ENCODE results near the gene CXCL1. TPM values are rescaled to one million over a fixed set of nuclear protein-coding genes. Genes with fewer than 3 reads are reported as not detected.

The CXCL1 gene
- total RNA-seq, 1 donor from 2014 or later: 2.7 TPM

DNA sequence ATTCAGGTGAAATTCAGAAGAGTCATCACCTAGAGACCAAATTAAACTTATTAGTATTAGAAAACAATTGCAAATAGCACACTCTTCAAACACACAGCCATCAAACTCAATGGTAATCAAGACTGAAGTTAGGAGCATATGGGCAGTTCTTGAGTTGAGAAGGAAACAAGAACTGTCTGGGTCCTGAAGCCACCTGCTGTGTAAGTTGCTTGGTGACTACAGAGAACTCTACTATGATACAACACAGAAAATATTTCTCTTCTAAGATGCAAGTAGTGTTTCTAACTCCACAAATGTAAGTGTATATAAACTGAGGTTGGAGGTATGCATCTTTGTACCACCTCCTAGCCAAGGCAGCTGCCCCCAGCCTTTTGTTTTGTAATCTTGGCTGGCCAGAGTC is 16.4 kb upstream of the CXCL1 start:
- Mint-ChIP-seq H3K27me3 (peaks cover 24% of the 10 kb centered on the region), H3K36me3 (ENCODE audit: insufficient read depth) (no peaks in the 10 kb centered on the region), H3K27ac (no peak overlapping the region), H3K9me3 (ENCODE audit: low read depth) (no peaks in the 10 kb centered on the region), H3K4me3 (ENCODE audit: low read depth) (no peak overlapping the region), H3K4me1 (ENCODE audit: low read depth) (no peaks in the 10 kb centered on the region)
- no peak for DNase-seq (ENCODE audit: low spot score, unreplicated experiment)
- no peak for TF ChIP-seq CTCF (IDR thresholded peaks at IDR 0.05; ENCODE audit: unreplicated experiment)

- no peaks in the 10 kb centered on the region for H3K9me3 Mint-ChIP-seq (ENCODE audit: low read depth)
- H3K27ac Mint-ChIP-seq: no peak within 1 kb of the TSS
- H3K36me3 Mint-ChIP-seq (ENCODE audit: insufficient read depth): no peaks in the 10 kb centered on the region
- peaks cover 24% of the 10 kb centered on the region for H3K27me3 Mint-ChIP-seq
- TF ChIP-seq CTCF (IDR thresholded peaks at IDR 0.05; ENCODE audit: unreplicated experiment): peak; percentile 34
- no peaks in the 10 kb centered on the region for H3K4me1 Mint-ChIP-seq (ENCODE audit: low read depth)
- DNase-seq (ENCODE audit: low spot score, unreplicated experiment): peak; percentile 22
- H3K4me3 Mint-ChIP-seq (ENCODE audit: low read depth): no peak within 1 kb of the TSS
These were observed 15.9 kb upstream of the CXCL1 start, which contains the start of gene PF4V1 for GRCh38 chr4:73853246-73853704. Gene PF4V1 (plus strand): TSS chr4:73853296. CDS start chr4:73853363, 67 bp downstream.

DNA sequence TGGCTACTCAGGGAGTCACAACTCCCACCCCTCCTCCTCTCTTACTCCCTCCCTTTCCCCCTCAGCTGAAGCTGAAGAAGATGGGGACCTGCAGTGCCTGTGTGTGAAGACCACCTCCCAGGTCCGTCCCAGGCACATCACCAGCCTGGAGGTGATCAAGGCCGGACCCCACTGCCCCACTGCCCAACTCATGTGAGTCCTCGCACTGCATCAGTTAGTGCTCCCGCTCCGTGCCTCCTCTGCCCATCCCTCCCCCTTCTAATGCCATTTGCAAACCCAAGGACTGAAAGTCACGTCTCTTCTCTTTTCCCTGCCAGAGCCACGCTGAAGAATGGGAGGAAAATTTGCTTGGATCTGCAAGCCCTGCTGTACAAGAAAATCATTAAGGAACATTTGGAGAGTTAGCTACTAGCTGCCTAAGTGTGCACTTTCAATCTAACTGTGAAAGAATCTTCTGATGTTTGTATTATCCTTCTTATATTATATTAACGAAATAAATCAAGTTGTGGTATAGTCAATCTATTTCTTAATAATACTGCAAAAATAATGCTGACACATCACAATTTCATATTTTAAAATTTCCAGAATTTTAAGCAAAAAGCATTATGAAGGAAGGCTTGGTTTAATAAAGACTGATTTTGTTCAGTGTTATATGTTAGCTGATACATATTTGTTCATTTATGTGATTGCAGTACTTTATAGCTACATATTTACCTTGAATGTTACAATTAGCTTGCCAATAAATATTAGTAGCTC is 15.3 kb upstream of the CXCL1 start:
- H3K27me3 Mint-ChIP-seq: peaks cover 24% of the 10 kb centered on the region
- H3K36me3 Mint-ChIP-seq (ENCODE audit: insufficient read depth): no peaks in the 10 kb centered on the region
- no peak overlapping the region for H3K27ac Mint-ChIP-seq
- no peak for DNase-seq (ENCODE audit: low spot score, unreplicated experiment)
- H3K4me1 Mint-ChIP-seq (ENCODE audit: low read depth): no peaks in the 10 kb centered on the region
- H3K9me3 Mint-ChIP-seq (ENCODE audit: low read depth): no peaks in the 10 kb centered on the region
- TF ChIP-seq CTCF (IDR thresholded peaks at IDR 0.05; ENCODE audit: unreplicated experiment): no peak
- H3K4me3 Mint-ChIP-seq (ENCODE audit: low read depth): no peak overlapping the region

- no peak overlapping the region for H3K27ac Mint-ChIP-seq
- peaks cover 5% of the 10 kb centered on the region for H3K4me1 Mint-ChIP-seq (ENCODE audit: low read depth)
- H3K4me3 Mint-ChIP-seq (ENCODE audit: low read depth): no peak overlapping the region
- TF ChIP-seq CTCF (IDR thresholded peaks at IDR 0.05; ENCODE audit: unreplicated experiment): no peak
- DNase-seq (ENCODE audit: low spot score, unreplicated experiment): no peak
- no peaks in the 10 kb centered on the region for H3K36me3 Mint-ChIP-seq (ENCODE audit: insufficient read depth)
- peaks cover 24% of the 10 kb centered on the region for H3K27me3 Mint-ChIP-seq
- H3K9me3 Mint-ChIP-seq (ENCODE audit: low read depth): no peaks in the 10 kb centered on the region
These were observed 13.8 kb upstream of the CXCL1 start for GRCh38 chr4:73855406-73855805.

DNA sequence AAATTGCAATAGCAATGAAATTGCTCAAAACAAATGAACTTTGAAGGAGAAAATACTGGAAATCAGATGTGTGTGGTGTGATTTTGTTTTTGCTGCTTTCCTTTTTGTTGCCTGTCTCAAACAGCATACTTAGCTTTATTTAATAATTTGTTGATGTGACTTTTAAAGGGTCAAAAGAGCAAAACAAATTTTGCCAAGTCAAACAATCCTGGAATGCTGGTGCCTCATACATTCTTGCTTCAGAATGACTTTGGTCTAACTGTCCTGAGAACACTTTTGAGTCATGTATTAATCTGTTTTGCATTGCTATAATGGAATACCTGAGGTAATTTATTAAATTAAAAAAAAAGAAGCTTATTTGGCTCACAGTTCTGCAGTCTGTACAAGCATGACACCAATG is 12.7 kb upstream of the CXCL1 start:
- H3K27me3 Mint-ChIP-seq: peaks cover 24% of the 10 kb centered on the region
- H3K4me1 Mint-ChIP-seq (ENCODE audit: low read depth): peaks cover 8% of the 10 kb centered on the region
- no peak overlapping the region for H3K4me3 Mint-ChIP-seq (ENCODE audit: low read depth)
- H3K36me3 Mint-ChIP-seq (ENCODE audit: insufficient read depth): no peaks in the 10 kb centered on the region
- no peak for DNase-seq (ENCODE audit: low spot score, unreplicated experiment)
- no peaks in the 10 kb centered on the region for H3K9me3 Mint-ChIP-seq (ENCODE audit: low read depth)
- TF ChIP-seq CTCF (IDR thresholded peaks at IDR 0.05; ENCODE audit: unreplicated experiment): no peak
- no peak overlapping the region for H3K27ac Mint-ChIP-seq

All from progenitor cell of endocrine pancreas (in vitro differentiated cells).